HEK293T (cell line): ENCODE results near the gene CPEB1.

ENCODE experiments used
- FOXA1 ChIP-seq: fragments of 450-650 bp; IDR thresholded peaks from 2 replicates; pipeline ENCODE4 v1.6.1; 2016; ENCODE audit warnings: mild to moderate bottlenecking
- FOXM1 ChIP-seq: fragments of 450-650 bp; IDR thresholded peaks from 2 replicates; pipeline ENCODE4 v1.6.1; 2017; ENCODE audit warnings: mild to moderate bottlenecking, borderline replicate concordance
- LEF1 ChIP-seq: fragments of 450-650 bp; IDR thresholded peaks from 2 replicates; pipeline ENCODE4 v1.6.1; 2017; ENCODE audit warnings: mild to moderate bottlenecking, borderline replicate concordance
- NFRKB ChIP-seq: fragments of 450-650 bp; IDR thresholded peaks from 2 replicates; pipeline ENCODE4 v1.6.1; 2016; ENCODE audit warnings: mild to moderate bottlenecking, moderate library complexity
- ZNF384 ChIP-seq: fragments of 450-650 bp; IDR thresholded peaks from 2 replicates; pipeline ENCODE4 v1.6.1; 2016

DNA sequence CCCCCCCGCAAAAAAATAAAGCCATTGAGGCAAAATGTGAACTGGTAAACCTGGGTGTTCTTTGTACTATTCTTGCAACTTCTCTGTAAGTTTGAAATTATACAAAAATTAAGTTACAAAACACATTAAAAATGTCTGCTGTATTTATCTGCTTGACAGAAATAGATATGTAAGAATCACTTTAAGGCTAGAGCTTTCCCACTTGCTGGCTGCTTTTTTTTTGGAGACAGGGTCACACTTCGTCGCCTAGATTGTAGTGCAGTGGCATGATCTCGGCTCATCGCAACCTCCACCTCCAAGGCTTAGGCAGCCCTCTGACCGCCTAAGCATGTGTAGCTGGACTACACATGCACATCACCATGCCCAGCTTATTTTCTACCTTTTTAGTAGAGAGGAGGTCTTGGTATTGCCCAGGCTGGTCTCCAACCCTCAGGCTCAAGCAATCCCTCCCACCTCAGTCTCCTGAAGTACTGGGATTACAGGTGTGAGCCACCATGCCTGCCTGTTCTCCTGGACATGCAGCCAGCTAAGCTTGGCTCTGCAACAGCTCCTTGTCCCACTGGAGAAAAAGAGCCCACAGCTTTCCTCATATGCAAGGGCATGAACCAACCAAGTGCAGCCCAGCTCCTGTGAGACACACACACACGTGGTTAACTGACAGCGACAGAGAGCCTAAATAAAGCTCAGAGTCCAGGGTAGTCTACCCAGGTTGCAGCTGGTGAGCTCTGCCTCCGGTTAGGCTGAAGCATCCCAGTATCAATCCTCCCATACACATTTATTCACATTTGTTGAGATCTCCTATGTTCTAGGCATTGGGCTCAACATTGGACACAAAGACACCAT is 111.4 kb downstream of the CPEB1 start:
- TF ChIP-seq FOXM1 (no peak), NFRKB (no peak), FOXA1 (no peak), ZNF384 (no peak), LEF1 (no peak)
